ENCODE measurements around the gene COL23A1.

COL23A1 gene

DNA sequence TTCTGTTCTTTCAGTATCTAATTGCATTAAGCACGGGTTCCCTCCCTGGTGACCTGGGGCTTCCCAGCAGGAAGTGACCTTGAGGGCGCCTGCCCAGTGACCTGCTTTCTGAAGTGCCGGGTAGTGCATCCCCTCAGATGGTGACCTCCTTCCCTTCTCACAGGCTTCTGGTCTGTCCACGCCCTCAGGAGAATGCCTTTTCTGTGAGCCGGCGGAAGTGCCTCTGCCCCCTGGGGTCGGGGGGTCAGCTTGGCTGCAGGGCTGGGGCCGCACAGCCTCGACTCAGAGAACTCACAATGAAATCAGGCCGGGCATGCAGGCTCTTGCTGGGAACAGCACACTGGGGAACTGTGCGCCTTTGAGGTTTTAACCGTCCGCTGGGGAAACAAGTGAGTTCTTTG, 233.1 kb downstream of the COL23A1 start:
- no peak for DNase-seq (ENCODE audit: low spot score)
- ChIA-PET CTCF (interaction anchor here (0.5 kb wide), 1 partner anchor 295 kb away, joined by 5 read pairs; no protein-coding TSS in a partner anchor), POLR2A (ENCODE audit: low non-redundant PET) (interaction anchor here (0.6 kb wide), 1 partner anchor 53 kb away, joined by 4 read pairs; no protein-coding TSS in a partner anchor)
- TF ChIP-seq, protein P1, sequence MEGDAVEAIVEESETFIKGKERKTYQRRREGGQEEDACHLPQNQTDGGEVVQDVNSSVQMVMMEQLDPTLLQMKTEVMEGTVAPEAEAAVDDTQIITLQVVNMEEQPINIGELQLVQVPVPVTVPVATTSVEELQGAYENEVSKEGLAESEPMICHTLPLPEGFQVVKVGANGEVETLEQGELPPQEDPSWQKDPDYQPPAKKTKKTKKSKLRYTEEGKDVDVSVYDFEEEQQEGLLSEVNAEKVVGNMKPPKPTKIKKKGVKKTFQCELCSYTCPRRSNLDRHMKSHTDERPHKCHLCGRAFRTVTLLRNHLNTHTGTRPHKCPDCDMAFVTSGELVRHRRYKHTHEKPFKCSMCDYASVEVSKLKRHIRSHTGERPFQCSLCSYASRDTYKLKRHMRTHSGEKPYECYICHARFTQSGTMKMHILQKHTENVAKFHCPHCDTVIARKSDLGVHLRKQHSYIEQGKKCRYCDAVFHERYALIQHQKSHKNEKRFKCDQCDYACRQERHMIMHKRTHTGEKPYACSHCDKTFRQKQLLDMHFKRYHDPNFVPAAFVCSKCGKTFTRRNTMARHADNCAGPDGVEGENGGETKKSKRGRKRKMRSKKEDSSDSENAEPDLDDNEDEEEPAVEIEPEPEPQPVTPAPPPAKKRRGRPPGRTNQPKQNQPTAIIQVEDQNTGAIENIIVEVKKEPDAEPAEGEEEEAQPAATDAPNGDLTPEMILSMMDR (conservative IDR thresholded peaks at IDR 0.05; ENCODE audit: low read depth) = no peak
- H3K27ac ChIP-seq = no peak overlapping the region

GRCh38 chr5:178356431-178356872, 233.7 kb downstream of the COL23A1 start:
- H3K27ac ChIP-seq = no peak overlapping the region
- no peak for DNase-seq (ENCODE audit: low spot score)
- ChIA-PET CTCF (interaction anchor here (0.5 kb wide), 1 partner anchor 294 kb away, joined by 5 read pairs; no protein-coding TSS in a partner anchor), POLR2A (ENCODE audit: low non-redundant PET) (interaction anchor here (0.6 kb wide), 1 partner anchor 52 kb away, joined by 4 read pairs; no protein-coding TSS in a partner anchor)
- TF ChIP-seq, protein P1 (conservative IDR thresholded peaks at IDR 0.05; ENCODE audit: low read depth) = no peak

GRCh38 chr5:178355671-178356070, 234.5 kb downstream of the COL23A1 start:
- ChIA-PET POLR2A (ENCODE audit: low non-redundant PET) (no interaction called here), CTCF (interaction anchor here (0.8 kb wide), 1 partner anchor 1046 kb away, joined by 4 read pairs; no protein-coding TSS in a partner anchor)
- no peak for DNase-seq (ENCODE audit: low spot score)
- no peak overlapping the region for H3K27ac ChIP-seq
- TF ChIP-seq, protein P1 (conservative IDR thresholded peaks at IDR 0.05; ENCODE audit: low read depth) = no peak

DNA sequence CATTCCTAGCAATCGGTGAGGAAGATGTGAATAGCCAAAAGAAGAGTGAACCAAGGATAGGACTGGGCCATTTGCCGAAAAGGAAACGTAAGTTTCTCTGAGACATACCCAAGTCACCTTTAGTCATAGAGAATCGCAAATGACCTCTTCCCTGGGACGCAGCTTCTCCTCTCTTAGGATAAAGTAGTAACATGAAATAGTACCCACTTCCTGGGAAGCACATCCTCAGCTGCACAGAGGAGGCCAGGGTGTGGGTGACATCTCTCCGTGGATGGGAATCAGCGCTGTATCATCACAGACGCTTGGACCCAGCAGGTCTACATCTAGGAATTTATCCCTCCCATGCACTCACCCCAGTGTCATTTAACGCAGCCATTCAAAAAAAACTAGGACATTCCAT, 236.7 kb downstream of the COL23A1 start:
- ChIA-PET POLR2A (ENCODE audit: low non-redundant PET) (no interaction called here), CTCF (no interaction called here)
- no peak overlapping the region for H3K27ac ChIP-seq
- TF ChIP-seq, protein P1 (conservative IDR thresholded peaks at IDR 0.05; ENCODE audit: low read depth) = no peak
- no peak for DNase-seq (ENCODE audit: low spot score)

DNA sequence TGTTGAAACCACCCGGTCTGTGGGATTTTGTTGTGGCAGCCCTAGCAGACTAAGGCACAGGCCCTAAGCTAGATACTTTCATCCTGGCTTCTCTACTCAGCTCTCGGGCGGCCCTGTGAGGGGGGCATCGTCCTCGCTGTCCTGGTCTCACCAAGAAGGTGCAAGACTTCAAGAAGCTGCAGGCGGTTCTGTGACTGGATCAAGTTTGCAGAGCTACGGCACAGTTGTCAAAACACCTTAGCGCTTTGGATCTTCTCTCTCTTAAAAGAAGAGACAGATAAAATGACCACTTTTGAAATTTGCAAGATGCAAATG, 238.2 kb downstream of the COL23A1 start:
- H3K27ac ChIP-seq = no peak overlapping the region
- TF ChIP-seq, protein P1 (conservative IDR thresholded peaks at IDR 0.05; ENCODE audit: low read depth) = no peak
- ChIA-PET CTCF (interaction anchor here (0.5 to 0.9 kb wide), 2 partner anchors 42 to 72 kb away, joined by 3 read pairs; no protein-coding TSS in a partner anchor), POLR2A (ENCODE audit: low non-redundant PET) (no interaction called here)
- DNase-seq (ENCODE audit: low spot score) = no peak

DNA sequence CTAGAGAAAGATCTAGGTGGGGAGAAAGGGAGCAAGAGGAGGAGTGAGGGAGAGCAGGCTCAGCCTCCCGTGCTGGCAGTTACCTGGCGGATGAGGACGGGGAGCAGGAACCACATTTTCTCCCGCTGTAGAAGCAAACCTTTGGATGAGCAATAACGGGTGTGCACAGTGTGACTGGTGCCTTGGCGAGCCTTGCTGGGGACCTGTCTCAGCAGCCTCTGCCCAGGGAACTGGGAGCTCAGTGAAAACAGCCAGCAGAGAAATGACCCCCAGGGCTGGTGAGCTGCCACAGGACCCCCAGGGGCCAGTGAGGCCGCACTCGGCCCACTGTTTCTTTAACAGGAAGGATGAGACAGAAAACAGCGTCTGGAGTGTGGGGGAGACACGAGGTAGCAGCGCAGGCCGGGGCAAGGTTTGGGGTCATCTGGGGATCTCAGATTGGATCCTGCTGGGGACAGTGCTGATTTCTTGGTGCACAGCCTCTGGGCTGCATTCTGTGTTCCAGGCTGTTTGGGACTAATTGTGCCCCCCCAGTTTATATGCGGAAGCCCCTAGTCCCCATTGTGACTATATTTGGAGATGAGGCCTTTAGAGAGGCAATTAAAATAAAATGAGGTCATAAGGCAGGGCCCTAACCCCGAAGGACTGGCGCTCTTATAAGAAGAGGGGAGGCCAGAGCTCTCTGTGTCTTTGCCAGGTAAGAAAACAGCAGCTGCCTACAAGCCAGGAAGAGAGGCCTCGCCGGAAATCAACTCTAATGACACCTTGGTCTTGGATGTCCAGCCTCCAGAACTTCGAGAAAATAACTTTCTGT, 238.8 kb downstream of the COL23A1 start:
- no peak overlapping the region for H3K27ac ChIP-seq
- CTCF ChIA-PET = interaction anchor here (0.5 to 0.9 kb wide), 2 partner anchors 43 to 71 kb away, joined by 3 read pairs; no protein-coding TSS in a partner anchor
- TF ChIP-seq, protein P1 (conservative IDR thresholded peaks at IDR 0.05; ENCODE audit: low read depth) = no peak
- POLR2A ChIA-PET (ENCODE audit: low non-redundant PET) = no interaction called here
- DNase-seq (ENCODE audit: low spot score) = no peak
